Neural cell (in vitro differentiated cells): ENCODE data around the gene ANO3. TPM values are rescaled to one million over a fixed set of nuclear protein-coding genes. Genes with fewer than 3 reads are reported as not detected.

ENCODE experiments used
- H2AFZ ChIP-seq: fragments of 200-600, 300-800 bp; sonication (generic), shearing (Covaris generic); 2 replicates; pipeline ENCODE4 v1.6.0; 2014; ENCODE audit warnings: low read depth, mild to moderate bottlenecking, antibody characterized with exemption, low read length, moderate library complexity
- H3F3A ChIP-seq: fragments of 200-600 bp; shearing (Covaris generic); 2 replicates; pipeline ENCODE4 v1.6.1; 2016; ENCODE audit warnings: mild to moderate bottlenecking, moderate library complexity, mixed read lengths, antibody characterized with exemption, low read length; ENCODE audit not compliant: insufficient read depth, poor library complexity, severe bottlenecking
- H3K27ac ChIP-seq: fragments of 200-600, 300-800 bp; sonication (generic), shearing (Covaris generic); 2 replicates; pipeline ENCODE4 v1.5.1; 2014; ENCODE audit warnings: mild to moderate bottlenecking, low read length, moderate library complexity
- H3K27me3 ChIP-seq: fragments of 300-800, 200-600 bp; sonication (generic), shearing (Covaris generic); 2 replicates; pipeline ENCODE4 v1.6.0; 2014; ENCODE audit warnings: mild to moderate bottlenecking, low read depth, low read length, moderate library complexity; ENCODE audit not compliant: insufficient read depth
- H3K36me3 ChIP-seq: fragments of 300-800, 200-600 bp; sonication (generic), shearing (Covaris generic); 2 replicates; pipeline ENCODE4 v1.5.1; 2014; ENCODE audit warnings: mild to moderate bottlenecking, antibody characterized with exemption, low read length, moderate library complexity; ENCODE audit not compliant: insufficient read depth
- H3K4me2 ChIP-seq: fragments of 300-800, 200-600 bp; sonication (generic), shearing (Covaris generic); 2 replicates; pipeline ENCODE4 v1.6.0; 2014; ENCODE audit warnings: mild to moderate bottlenecking, low read length
- H3K4me3 ChIP-seq: fragments of 300-800, 200-600 bp; sonication (generic), shearing (Covaris generic); 2 replicates; pipeline ENCODE4 v1.5.1; 2014; ENCODE audit warnings: mild to moderate bottlenecking, low read length, moderate library complexity
- H3K79me2 ChIP-seq: fragments of 200-600 bp; shearing (Covaris generic); replicated peaks from 2 replicates; pipeline ENCODE4 v1.6.0; 2014; ENCODE audit warnings: mild to moderate bottlenecking, low read length, moderate library complexity; ENCODE audit not compliant: insufficient read depth
- H3K9ac ChIP-seq: fragments of 300-800, 200-600 bp; sonication (generic), shearing (Covaris generic); 2 replicates; pipeline ENCODE4 v1.6.1; 2016; ENCODE audit warnings: mild to moderate bottlenecking, low read length, mixed read lengths
- H3K9me2 ChIP-seq: fragments of 200-600 bp; shearing (Covaris generic); 2 replicates; pipeline ENCODE4 v1.6.1; 2016; ENCODE audit warnings: mild to moderate bottlenecking, low read length, mixed read lengths; ENCODE audit not compliant: insufficient read depth
- H3K9me3 ChIP-seq: fragments of 200-600, 300-800 bp; sonication (generic), shearing (Covaris generic); 2 replicates; pipeline ENCODE4 v1.6.1; 2016; ENCODE audit warnings: mild to moderate bottlenecking, mixed run types, low read length, moderate library complexity, mixed read lengths
- H4K20me1 ChIP-seq: fragments of 200-600 bp; shearing (Covaris generic); 2 replicates; pipeline ENCODE4 v1.6.1; 2016; ENCODE audit warnings: mild to moderate bottlenecking, mixed run types; ENCODE audit not compliant: insufficient read depth
- CTCF ChIP-seq: fragments of 450-650 bp; IDR thresholded peaks from 2 replicates; pipeline ENCODE4 v1.5.1; 2014; ENCODE audit warnings: antibody characterized with exemption, mild to moderate bottlenecking, moderate library complexity; ENCODE audit not compliant: poor library complexity, severe bottlenecking
- EP300 ChIP-seq: fragments of 450-650 bp; conservative IDR thresholded peaks from 2 replicates; pipeline ENCODE4 v1.6.1; 2014; ENCODE audit warnings: antibody characterized with exemption, mild to moderate bottlenecking, moderate library complexity; ENCODE audit not compliant: poor library complexity, severe bottlenecking
- EZH2 ChIP-seq: fragments of 200-600, 300-800 bp; shearing (Covaris generic), sonication (generic); IDR thresholded peaks from 2 replicates; pipeline ENCODE4 v1.6.1; 2014; ENCODE audit warnings: antibody characterized with exemption, low read length, borderline replicate concordance, mild to moderate bottlenecking; ENCODE audit not compliant: insufficient read depth, poor library complexity, severe bottlenecking
- MXI1 ChIP-seq: fragments of 450-650 bp; conservative IDR thresholded peaks from 2 replicates; pipeline ENCODE4 v1.6.1; 2014; ENCODE audit warnings: antibody characterized with exemption, mild to moderate bottlenecking; ENCODE audit not compliant: poor library complexity, severe bottlenecking
- POLR2AphosphoS5 ChIP-seq: IDR thresholded peaks from 2 replicates; pipeline ENCODE4 v1.6.1; 2012
- RAD21 ChIP-seq: fragments of 450-650 bp; conservative IDR thresholded peaks from 2 replicates; pipeline ENCODE4 v1.6.1; 2014; ENCODE audit warnings: antibody characterized with exemption, mild to moderate bottlenecking, moderate library complexity
- REST ChIP-seq: IDR thresholded peaks from 2 replicates; pipeline ENCODE4 v1.6.1; 2012; ENCODE audit warnings: borderline replicate concordance
- SMC3 ChIP-seq: fragments of 450-650 bp; conservative IDR thresholded peaks from 2 replicates; pipeline ENCODE4 v1.6.1; 2014; ENCODE audit warnings: antibody characterized with exemption, mild to moderate bottlenecking, moderate library complexity; ENCODE audit not compliant: poor library complexity
- TAF1 ChIP-seq: IDR thresholded peaks from 2 replicates; pipeline ENCODE4 v1.6.1; 2012; ENCODE audit warnings: low read depth
- polyA plus RNA-seq: library from polyadenylated mRNA; depleted of rRNA; stranded (reverse); fragments of >200 nt; gene quantifications from 2 replicates; pipeline ENCODE4 v1.2.3, GENCODE V29; 2014

ANO3 gene
- polyA plus RNA-seq, 1 donor from 2014 or later = not detected

GRCh38 chr11:26688701-26689100, 356.8 kb downstream of the ANO3 start:
- Histone ChIP-seq H4K20me1 (no peaks in the 10 kb centered on the region), H3F3A (no peaks in the 10 kb centered on the region), H3K9ac (no peak overlapping the region), H3K9me2 (no peaks in the 10 kb centered on the region), H3K9me3 (no peaks in the 10 kb centered on the region), H3K4me2 (no peak overlapping the region), H3K27me3 (no peaks in the 10 kb centered on the region), H3K4me3 (no peak overlapping the region), H3K79me2 (no peaks in the 10 kb centered on the region), H2AFZ (no peak overlapping the region), H3K27ac (no peak overlapping the region), H3K36me3 (no peaks in the 10 kb centered on the region)
- TF ChIP-seq POLR2AphosphoS5 (no peak), EP300 (no peak), CTCF (no peak), MXI1 (no peak), EZH2 (no peak), TAF1 (no peak), RAD21 (no peak), REST (no peak), SMC3 (no peak)

- Histone ChIP-seq H3K27ac (no peak overlapping the region), H3K36me3 (no peaks in the 10 kb centered on the region), H2AFZ (no peak overlapping the region), H3K4me2 (no peak overlapping the region), H3K9me3 (no peaks in the 10 kb centered on the region), H3K9me2 (no peaks in the 10 kb centered on the region), H3K79me2 (no peaks in the 10 kb centered on the region), H3K27me3 (no peaks in the 10 kb centered on the region), H3K9ac (no peak overlapping the region), H3F3A (no peaks in the 10 kb centered on the region), H3K4me3 (no peak overlapping the region), H4K20me1 (no peaks in the 10 kb centered on the region)
- TF ChIP-seq TAF1 = no peak
Measured at GRCh38 chr11:26696330-26696729, 364.4 kb downstream of the ANO3 start.

- H3K4me2 ChIP-seq = no peak overlapping the region
- H3K9ac ChIP-seq = no peak overlapping the region
- no peak overlapping the region for H3K4me3 ChIP-seq
- H3F3A ChIP-seq = no peaks in the 10 kb centered on the region
- H2AFZ ChIP-seq = no peak overlapping the region
- H3K9me2 ChIP-seq = no peaks in the 10 kb centered on the region
- no peaks in the 10 kb centered on the region for H4K20me1 ChIP-seq
- no peaks in the 10 kb centered on the region for H3K36me3 ChIP-seq
- no peaks in the 10 kb centered on the region for H3K9me3 ChIP-seq
- no peaks in the 10 kb centered on the region for H3K79me2 ChIP-seq
- no peaks in the 10 kb centered on the region for H3K27me3 ChIP-seq
- H3K27ac ChIP-seq = no peak overlapping the region
- TF ChIP-seq EP300 (no peak), RAD21 (no peak), EZH2 (no peak), SMC3 (no peak), CTCF (no peak), TAF1 (no peak), MXI1 (no peak), POLR2AphosphoS5 (no peak), REST (no peak)
Measured at GRCh38 chr11:26698224-26698623, 366.3 kb downstream of the ANO3 start.
